Jurkat, Clone E6-1 (cell line): ENCODE results near the gene TAPBPL.
A peak's percentile ranks its signal among the peaks of the same experiment; 100 is the strongest.
"Not testable (repeated sequence)": the region's sequence is repeated elsewhere in the genome, so short reads cannot be mapped to it uniquely, and the experiment has no call there.

ENCODE experiments used
- DNase-seq: peaks from one replicate; pipeline ENCODE4 v3.0.0-alpha.2; 2011; ENCODE audit warnings: low read depth, low spot score
- H3K4me3 ChIP-seq: 2 replicates; pipeline ENCODE4 v1.5.1; 2011; ENCODE audit warnings: mild to moderate bottlenecking, low read length, control low read depth, moderate library complexity

Gene TAPBPL

DNA sequence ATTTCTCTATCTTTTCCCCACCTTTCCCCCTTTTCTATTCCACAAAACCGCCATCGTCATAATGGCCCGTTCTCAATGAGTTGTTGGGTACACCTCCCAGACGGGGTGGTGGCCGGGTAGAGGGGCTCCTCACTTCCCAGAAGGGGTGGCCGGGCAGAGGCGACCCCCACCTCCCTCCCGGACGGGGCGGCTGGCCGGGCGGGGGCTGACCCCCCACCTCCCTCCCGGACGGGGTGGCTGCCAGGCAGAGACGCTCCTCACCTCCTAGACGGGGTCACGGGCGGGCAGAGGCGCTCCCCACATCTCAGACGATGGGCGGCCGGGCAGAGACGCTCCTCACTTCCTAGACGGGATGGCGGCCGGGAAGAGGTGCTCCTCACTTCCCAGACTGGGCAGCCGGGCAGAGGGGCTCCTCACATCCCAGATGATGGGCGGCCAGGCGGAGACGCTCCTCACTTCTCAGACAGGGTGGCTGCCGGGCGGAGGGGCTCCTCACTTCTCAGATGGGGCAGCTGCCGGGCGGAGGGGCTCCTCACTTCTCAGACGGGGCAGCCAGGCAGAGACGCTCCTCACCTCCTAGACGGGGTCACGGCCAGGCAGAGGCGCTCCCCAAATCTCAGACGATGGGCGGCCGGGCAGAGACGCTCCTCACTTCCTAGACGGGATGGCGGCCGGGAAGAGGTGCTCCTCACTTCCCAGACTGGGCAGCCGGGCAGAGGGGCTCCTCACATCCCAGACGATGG is 23.6 kb downstream of the TAPBPL start:
- not testable (repeated sequence) for H3K4me3 ChIP-seq, DNase-seq

DNA sequence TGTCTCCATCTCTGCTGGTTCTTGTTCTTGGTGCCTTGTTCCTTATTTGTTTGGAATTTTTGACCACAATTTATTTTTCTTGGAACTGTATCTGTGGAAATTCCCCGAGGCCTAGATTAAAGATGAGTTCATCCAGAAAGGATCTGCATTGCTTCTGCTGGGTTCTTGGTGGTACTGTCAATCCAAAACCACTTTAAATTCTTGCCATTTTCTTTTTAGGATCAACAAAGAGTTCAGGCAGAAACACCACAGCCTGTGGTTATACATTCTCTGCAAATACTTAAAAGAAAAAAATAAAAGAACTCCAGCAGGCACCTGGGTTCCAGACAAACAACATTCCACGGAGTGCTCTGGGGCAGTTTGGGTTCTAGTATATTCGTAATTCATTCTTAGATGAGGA is 24.6 kb downstream of the TAPBPL start:
- no peak for DNase-seq
- H3K4me3 ChIP-seq = no peak overlapping the region

DNA sequence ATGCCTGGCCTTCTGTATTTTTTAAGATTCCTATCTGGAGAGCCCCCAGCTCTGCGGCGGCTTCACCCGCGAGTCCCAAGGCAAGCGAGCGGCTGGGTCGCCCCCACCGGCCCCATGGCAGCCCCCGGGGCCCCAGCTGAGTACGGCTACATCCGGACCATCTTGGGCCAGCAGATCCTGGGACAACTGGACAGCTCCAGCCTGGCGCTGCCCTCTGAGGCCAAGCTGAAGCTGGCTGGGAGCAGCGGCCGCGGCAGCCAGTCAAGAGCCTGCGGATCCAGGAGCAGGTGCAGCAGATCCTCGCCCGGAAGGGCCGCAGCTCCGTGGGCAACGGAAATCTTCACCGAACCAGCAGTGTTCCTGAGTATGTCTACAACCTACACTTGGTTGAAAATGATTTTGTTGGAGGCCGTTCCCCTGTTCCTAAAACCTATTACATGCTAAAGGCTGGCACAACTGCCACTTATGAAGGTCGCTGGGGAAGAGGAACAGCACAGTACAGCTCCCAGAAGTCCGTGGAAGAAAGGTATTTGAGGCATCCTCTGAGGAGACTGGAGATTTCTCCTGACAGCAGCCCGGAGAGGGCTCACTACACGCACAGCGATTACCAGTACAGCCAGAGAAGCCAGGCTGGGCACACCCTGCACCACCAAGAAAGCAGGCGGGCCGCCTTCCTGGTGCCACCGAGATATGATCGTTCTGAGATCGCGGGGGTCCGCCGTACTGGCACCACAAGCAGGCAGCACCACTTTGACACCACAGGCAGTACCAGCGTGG is 25.9 kb downstream of the TAPBPL start:
- H3K4me3 ChIP-seq, DNase-seq: not testable (repeated sequence)

- DNase-seq = no peak
- H3K4me3 ChIP-seq = no peak overlapping the region
Observed at GRCh38 chr12:6478416-6478815, 26.6 kb downstream of the TAPBPL start.

DNA sequence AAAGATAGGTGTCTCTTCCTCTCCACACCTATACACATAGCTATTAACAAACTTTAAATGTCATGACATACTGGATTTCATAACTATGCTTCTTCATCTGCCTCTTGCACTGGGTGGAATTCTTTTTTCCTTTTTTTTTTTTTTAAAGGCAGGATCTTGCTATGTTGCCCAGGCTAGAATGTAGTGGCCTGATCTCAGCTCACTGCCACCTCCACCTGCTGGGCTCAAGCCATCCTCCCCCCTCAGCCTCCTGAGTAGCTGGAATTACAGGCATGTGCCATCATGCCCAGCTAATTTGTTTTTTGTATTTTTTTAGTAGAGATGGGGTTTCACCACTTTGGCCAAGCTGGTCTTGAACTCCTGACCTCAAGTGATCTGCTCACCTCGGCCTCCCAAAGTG is 36.4 kb downstream of the TAPBPL start:
- DNase-seq = no peak
- H3K4me3 ChIP-seq = no peak overlapping the region

DNA sequence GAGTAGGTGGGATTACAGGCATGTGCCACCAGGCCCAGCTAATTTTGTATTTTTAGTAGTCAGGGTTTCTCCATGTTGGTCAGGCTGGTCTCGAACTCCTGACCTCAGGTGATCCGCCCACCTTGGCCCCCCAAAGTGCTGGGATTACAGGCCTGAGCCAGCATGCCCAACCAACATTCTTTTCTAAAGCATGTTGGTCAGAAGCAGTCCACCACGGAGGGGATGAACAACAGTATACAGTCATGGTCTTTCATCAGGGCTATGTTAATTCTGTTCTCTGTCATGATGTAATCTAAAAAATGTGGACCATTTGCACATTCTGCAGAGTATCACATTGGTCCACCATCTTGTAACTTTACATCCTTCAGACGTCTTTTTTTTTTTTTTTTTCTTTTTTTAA is 37.6 kb downstream of the TAPBPL start:
- no peak overlapping the region for H3K4me3 ChIP-seq
- DNase-seq = no peak

GRCh38 chr12:6490673-6491072 is 38.8 kb downstream of the TAPBPL start:
- not testable (repeated sequence) for H3K4me3 ChIP-seq, DNase-seq

DNA sequence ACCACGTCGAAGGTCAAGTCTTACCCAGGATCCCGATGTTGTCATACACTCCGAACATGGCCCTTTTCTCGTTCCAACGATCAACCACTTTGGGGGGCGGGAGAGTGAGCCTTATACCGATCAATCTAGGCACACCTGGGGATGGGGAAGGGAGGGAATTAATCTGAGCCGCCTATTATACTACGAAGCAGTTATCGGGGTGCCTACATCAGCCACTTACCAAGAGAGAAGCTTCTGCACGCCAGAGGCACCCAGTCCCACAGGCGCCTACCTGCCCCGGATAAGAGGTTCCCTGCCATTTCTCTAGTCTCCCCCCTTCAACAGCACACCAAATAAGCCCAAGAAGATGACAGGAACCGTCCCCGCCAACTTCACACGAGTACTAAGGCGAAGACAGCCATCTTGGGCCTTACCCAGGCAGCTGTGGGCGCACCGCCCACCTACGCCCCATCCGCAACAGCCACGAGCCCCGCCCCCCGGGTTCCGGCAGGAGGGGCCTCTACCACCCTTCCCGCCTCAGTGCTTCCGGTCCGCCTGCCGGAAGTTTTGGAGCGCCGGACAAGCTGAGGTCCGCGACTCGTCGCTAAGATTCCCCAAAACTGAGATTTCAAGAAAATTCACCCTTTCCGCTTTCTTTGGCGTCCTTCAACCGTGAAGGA is 41.1 kb downstream of the TAPBPL start, which contains the start of gene MRPL51:
Gene MRPL51, minus strand, starts transcription at position 425 of the 659 bp plus-strand sequence. Its CDS starts 126 bp downstream, at position 299.
- DNase-seq = peak; percentile 93
- peak within 1 kb of the TSS; percentile 91 for H3K4me3 ChIP-seq

DNA sequence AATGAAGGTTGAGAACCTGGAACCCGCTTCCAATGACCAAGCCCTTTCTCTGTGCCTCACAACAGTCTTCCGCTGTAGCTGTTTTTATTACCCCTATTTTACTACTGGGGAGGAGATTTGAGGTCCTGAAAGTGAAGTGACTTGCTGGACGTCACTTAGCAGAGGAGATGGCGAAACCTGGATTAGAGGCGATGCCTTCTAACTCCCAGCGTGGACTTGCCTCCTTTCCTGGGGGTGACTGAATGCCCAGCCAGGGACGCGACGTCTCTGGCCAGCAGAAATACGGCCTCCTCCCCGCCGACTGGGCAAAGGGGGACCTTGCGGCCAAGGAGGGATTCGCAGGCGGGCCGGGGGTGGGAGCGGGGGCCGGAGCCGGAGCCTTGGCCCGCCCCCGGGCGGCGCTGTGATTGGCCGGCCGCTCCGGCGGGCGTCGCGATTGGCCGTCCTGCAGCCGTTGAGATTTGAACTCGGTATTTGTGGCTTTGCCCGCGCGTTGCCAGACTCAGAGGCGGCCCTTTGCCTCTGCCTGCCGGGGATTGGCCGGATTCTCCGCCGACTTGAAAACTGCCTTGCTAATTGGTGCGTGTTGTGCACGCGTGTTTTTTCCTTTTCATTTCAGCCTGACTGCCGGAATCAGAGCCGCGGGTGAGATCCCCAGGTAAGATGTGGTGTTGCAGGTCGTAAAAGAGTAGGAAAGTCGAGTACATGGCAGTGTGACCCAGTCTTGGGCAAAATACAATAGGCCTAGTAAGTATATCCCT is 41.8 kb downstream of the TAPBPL start, which contains the start of gene NCAPD2:
Gene NCAPD2, plus strand, starts transcription at position 606 of the 761 bp plus-strand sequence. CDS start 997 bp downstream, outside the sequence.
- DNase-seq = peak; percentile 98
- peak within 1 kb of the TSS; percentile 91 for H3K4me3 ChIP-seq

DNA sequence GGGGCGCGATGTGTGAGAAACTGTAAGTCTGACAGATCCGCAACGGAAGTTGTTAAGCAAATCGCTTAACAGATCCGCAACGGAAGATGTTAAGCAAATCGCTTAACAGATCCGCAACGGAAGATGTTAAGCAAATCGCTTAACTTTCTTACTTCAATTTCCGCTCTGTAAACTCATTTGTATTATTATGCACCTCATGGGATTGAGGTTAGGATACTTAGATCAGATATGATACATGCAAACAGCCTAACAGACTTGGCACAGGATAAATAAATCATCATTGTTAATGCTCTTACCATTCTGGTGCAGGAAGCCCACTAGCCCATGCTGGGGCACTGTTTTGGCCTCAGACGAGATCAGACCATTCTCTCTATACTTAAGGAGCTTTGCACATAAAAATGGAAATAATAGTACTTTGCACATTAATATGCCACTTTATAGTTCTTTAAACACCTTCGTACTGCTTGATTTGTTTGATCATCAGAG is 42.5 kb downstream of the TAPBPL start:
- no peak for DNase-seq
- H3K4me3 ChIP-seq = peak overlapping the region; percentile 91

- H3K4me3 ChIP-seq = peak overlapping the region; percentile 91
- DNase-seq = no peak
Observed at GRCh38 chr12:6494968-6495367, 43.1 kb downstream of the TAPBPL start.

GRCh38 chr12:6497291-6497690 is 45.4 kb downstream of the TAPBPL start:
- not testable (repeated sequence) for DNase-seq

GRCh38 chr12:6500466-6500865 is 48.6 kb downstream of the TAPBPL start:
- no peak for DNase-seq
- no peak overlapping the region for H3K4me3 ChIP-seq

More at GRCh38 chr12:6497291-6497690, 45.4 kb downstream of the TAPBPL start:
- H3K4me3 ChIP-seq = not testable (repeated sequence)

DNA sequence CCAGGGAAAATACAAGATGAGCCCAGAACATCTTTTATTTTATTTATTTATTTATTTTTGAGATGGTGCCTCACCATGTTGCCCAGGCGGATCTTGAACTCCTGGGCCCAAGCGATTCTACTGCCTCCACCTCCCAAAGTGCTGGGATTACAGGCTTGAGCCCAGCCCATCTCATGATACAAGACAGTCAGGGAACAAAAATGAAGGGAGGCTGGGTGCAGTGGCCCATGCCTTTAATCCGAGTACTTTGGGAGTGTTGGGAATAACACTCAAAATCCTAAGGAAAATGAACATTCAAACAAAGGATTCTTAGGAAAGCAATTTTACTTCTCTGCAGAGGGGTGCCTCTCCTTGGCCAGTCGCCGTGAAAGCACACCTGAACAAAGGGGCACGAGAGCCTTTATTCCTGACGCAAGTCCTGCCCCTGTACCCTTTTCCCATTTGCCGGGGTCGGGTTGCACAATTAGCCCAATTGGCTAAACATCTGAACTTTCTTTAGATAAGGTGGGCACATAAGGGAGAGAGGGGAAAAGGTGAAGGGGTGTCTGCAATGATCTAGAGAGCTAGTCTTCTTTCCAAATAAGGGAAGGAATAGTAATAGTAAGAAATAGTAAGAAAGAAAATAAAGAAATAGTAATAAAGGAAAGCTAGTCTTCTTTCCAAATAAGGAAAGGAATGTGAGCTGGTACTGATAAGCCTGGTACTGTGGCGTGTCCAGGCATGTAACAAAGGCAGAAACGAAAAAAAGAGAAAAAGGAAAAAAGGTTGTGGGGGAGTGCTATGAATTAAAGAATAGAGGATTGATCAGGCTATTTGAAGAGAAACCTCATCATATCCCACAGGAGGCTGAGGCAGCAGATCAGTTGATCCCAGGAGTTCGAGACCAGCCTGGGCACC is 55.5 kb downstream of the TAPBPL start:
- no peak for DNase-seq
- no peak overlapping the region for H3K4me3 ChIP-seq

DNA sequence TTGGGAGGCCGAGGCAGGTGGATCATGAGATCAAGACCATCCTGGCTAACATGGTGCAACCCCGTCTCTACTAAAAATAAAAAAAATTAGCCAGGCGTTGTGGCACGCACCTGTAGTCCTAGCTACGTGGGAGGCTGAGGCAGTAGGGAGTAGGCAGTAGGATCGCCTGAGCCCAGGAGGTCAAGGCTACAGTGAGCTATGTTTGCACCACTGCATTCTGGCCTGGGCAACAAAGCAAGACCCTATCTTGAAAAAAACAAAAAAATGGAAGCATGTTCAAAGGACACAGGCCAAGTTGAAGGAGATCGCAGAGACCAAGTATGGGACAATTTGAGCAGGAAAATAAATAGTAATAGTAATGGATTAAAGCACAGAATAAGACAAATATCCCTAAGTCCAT is 56.2 kb downstream of the TAPBPL start:
- DNase-seq = no peak
- no peak overlapping the region for H3K4me3 ChIP-seq
